Fibroblast of skin of right biceps (primary cell): Measurements from ENCODE around the gene PRLR.
A peak's percentile ranks its signal among the peaks of the same experiment; 100 is the strongest.
"Not testable (repeated sequence)": the region's sequence is repeated elsewhere in the genome, so short reads cannot be mapped to it uniquely, and the experiment has no call there.

ENCODE experiments used
- DNase-seq: peaks from one replicate; pipeline ENCODE4 v3.0.0-alpha.2; 2013

The PRLR gene

DNA sequence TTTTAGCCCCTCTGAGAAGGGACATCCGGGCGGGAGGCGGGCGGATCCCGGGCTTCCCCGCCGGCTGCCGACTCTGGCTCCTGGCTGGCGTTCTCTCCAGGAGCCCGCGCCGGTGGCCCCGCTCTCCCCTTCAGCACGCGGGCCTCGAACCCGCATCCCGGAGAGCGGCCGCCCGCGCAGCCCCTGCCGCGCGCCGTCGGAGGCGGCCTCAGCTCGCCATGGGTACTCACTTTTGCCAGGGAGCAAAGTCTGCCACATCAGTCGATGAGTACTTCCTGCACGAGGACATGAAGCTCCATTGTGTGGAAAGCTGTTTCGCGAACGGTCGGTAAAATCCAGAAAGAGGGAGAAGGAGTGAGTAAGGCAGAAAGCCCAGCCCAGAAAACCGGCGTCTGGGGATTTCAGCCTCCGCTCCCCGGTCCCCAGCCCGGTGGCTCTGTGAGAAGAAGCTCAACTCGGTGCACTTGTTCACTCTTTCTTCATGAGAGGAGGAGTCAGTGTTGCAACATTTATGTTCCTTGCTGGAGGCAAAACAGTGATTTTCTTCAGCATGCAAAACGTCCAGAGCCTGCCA, at the start of gene PRLR:
Gene PRLR (minus strand): TSS at position 450 of the 574 bp plus-strand sequence. CDS start 140,867 bp downstream, outside the sequence.
- peak; percentile 43 for DNase-seq

DNA sequence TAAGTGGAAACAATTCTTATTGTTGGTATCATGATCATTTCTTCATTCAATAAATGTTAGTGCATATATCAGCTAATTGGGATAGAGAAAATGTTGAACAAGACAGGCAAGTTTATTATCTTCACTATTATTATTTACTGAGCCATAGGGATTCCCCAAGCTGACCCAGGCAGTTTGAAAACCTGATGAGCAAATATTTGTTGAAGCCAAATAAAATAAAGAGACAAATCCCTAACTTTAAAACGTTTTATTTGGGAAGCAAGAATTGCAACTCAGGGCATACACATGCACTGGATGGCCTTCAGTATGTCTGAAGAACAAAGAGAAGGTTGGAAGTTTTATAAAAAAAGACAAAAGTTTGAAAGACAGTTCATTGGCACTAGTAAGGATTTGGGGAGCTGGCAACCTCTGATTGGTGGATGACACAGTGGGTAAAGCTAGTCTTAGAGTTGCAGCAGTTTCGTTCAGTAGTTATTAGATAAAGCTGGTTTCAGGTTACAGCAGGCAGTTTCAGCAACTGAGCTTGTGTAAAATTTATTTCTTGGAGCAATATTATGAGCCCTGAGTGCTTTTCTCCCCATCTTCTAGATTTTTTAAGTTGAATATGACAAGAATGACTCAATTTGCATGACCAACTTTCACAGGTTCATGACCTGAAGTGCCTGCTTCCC, 44.7 kb upstream of the PRLR start:
- DNase-seq = no peak

DNA sequence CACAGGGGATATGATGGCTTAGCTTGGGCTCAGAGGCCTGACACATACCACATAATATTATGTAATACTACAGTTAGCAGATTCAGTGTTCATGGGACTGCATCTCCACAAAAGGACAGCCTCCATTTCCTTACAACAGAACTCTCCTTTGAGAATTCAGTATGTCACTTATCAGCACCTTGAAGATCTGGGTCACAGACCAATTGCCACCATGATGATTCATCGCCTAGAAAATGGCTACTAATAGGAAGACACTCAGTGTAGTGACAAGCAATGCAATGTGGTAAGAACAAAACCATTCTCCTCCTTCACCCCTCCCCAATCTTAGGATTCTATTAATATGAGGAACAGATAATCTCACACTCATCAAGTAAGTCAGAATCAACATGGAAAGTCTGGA, 38.7 kb upstream of the PRLR start:
- DNase-seq = no peak

DNA sequence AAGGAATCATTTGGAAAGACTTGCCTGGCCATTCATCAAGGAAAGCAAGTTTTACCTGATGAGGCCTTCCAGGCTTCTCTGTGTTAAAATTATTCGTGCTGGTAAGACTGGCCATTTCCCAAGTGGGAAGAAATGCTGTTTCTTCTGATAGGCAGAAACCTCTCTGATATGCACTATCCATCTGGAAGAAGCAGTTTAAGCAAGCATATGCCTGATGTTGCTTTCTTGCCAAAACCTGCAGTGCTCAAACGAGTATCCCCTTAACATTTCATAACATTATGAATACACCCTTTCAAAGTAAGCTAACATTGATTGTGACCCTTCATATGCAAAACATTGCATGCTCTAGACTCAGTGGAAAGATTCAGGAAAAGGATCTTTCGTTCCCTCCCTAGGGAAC, 36.0 kb upstream of the PRLR start:
- DNase-seq = no peak

DNA sequence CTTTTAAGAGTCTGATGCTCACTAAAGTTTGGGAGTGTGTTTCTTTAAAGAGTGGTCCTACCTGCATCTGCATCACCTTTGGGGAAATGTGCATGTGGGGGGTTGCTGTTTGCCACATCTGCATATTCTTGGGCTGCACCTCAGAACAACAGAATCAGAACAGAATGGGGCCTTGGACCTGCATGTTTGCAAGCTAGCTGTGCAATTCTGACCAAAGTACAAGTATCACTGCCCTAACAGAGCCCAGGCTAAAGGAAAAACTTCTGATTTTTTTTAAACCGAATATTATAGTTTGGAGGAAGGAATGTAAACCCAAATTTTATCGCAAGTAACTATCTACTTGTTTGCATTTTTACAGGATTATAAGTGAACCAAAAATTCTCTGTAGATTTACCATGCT, 34.2 kb upstream of the PRLR start:
- no peak for DNase-seq

DNA sequence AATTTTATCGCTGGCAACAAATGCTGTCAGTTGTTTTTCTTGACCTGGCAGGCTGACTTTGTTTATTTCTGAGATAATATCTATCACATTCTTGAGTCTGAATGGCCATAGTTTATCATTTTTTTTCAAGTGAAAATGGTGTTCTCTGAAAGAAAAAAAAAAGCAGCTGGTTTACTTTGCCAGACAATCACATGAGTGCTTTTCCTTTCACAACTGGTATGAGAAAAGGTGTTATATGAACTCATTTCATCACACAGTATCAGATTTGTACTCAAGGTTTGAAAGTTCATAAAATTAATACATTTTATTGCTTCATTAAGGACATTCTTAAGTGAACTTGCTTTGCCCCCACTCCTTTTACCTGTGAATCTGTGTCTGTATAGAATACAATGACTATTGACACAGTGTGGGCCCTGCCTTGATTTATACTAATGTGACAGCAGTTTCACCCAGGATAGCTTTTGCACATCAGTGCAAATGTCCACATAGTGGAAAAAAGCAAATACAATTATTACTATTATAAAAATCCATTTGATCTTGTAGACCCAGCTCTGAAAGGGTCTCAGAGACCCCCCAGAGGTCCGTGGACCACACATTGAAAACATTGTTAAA, 33.1 kb upstream of the PRLR start:
- no peak for DNase-seq

DNA sequence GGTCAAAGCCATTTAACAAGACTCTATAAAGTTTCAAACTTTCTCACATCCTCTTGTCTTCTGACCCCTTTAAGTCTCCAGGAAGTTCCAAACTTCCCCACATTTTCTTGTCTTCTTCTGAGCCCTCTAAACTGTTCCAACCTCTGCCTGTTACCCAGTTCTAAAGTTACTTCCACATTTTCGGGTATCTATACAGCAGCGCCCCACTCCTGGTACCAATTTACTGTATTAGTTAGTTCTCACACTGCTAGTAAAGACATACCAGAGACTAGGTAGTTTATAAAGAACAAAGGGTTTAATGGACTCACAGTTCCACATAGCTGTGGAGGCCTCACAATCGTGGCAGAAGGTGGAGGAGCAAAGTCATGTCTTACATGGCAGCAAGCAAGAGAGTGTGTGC, 23.3 kb upstream of the PRLR start:
- DNase-seq = no peak

DNA sequence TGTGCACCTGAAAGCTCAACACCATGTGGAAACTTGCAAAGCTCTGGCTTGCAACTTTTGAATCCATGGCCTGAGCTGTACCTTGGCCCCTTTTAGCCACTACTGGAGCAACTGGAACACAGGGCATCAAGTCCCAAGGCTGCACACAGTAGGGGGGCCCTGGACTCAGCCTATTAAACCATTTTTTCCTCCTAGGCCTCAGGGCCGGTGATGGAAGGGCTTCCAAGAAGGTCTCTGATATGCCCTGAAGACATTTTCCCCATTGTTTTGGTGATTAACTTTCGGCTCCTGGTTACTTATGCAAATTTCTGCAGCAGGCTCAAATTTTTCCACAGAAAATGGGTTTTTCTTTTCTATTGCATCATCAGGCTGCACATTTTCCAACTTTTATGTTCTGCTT, 22.7 kb upstream of the PRLR start:
- DNase-seq = no peak

DNA sequence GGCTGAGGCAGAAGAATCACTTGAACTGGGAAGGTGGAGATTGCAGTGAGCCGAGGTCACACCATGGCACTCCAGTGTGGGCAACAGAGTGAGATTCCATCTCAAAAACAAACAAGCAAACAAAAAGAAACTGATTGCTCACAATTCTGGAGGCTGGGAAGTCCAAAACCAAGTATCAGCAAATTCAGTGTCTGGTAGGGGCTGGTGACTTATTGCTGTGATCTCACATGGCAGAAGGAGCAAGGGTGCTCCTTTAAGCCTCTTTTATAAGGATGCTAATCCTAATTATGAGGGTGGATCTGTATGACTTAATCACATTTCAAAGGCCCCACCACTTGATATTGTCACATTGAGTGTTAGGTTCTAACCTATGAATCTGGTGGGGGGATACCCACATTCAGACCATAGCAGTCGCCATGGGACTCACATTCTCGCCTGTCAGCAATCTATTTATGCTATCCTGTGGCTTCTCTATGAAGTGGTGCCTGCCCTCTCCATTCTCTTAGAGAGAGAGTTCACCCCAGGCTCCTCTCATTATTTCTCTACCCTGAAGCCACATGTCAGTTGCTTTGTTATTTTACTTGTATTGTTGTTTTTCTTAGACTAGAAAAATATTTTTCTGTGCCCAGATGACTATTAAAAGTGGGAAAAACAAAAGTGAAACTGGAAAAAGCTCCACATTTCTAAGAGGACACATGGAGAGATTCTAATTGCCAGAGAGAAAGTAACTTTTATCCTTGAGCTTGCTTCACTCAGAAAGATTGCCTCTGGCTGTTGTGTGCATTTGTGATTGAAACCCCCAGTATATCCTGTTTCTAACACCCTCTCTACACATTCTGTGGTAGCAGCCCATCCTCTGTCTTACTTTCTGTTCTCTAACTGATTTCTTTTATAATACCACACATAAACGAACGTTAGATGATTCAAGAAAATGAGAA, 18.8 kb upstream of the PRLR start:
- no peak for DNase-seq

DNA sequence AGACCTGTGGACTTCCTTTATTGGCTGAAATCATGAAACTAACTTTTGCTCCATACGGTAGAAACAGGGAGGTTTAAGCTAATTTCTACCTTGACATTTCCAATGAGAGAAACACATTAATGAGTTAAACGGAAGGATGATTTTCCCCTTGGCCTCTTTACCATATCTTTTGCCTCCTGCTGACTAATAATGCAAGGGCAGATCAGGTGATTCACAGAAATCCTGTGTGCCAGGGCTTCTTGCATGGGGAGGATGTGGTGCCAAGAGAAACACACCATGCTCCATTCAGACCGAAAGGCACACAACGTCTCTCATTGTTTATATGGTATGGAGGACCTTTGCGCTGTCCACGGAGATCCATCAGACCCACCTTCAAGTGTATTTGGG, 17.4 kb upstream of the PRLR start:
- no peak for DNase-seq

DNA sequence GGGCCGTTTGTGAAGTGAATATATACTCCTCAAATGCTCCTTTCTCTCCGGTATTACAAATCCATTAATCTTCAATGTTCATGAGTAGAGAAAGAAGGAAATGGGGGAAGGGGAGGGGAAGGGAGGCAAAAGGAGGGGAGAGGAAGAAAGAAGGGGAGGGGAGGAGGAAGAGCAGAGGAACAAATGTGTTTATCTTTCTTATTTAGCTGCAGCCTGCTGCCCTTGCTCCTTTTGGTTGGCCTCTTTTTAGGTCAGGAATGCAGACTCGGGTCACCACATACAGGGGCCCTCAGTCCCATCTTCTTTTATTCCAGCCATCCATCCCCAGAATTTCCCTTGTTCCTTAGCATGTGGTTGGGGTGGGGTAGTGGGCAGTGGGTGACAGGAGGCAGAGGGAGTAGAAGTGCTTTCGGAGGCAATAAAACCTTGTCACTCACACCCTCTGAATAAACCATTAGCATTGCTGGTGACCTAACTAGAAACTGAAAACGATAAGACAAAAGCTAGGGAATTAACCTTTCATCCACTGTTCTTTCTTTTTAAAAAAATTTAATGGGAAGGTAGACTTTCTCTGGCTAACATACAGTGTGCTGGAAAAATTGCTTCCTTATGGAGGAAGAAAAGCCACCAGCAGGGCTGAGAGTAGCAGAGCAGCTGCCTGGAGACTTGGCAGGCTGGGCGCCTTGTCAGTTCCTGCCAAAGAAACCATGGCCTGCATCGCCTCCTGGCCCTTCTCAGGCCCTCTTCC, 16.8 kb upstream of the PRLR start:
- DNase-seq = no peak

DNA sequence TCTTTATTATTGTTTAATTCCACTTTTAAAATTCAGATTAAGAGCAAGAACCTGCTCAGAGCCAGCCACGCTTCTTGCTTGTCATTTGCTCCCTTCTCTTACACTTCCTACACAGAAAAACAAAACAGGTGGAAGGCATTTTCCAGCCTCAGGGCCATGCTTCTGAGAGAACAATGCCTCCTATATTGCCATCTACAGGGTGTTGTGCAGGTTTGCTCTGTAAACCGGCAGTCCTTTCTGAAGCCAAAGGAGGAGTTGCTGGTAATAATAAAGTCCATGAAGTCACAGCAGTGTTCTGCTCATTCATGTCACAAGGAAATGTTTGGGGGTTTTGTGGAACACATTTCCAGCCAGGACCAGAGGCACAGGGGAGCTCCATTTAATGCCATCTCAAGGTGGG, 16.1 kb upstream of the PRLR start:
- no peak for DNase-seq

DNA sequence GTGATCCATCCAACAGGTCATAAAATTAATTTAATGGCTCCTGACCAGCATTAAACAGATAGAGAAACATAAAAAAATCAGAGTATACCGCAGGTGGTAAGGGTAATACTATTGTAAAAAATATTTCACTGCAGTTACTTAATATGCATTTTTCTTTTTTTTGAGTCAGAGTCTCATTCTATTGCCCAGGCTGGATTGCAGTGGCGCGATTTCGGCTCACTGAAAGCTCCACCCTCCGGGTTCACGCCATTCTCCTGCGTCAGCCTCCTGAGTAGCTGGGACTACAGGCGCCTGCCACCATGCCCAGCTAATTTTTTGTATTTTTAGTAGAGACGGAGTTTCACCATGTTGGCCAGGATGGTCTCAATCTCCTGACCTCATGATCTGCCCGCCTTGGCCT, 15.1 kb upstream of the PRLR start:
- DNase-seq = not testable (repeated sequence)

DNA sequence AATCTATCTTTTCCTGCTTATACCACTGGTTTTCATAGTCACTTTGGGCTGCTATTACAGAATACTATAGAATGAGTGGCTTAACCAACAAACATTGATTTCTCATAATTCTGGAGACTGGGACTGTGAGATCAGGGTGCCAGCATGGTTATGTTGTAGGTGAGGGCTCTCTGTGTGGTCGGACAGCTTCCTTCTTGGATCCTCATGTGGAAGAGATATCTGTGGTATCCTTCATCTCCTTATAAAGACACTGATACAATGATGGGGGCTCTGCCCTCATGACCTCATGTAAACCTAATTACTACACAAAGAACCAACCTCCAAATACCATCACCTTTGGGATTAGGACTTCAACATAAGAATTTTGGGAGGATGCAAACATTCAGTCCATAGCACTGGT, 13.9 kb upstream of the PRLR start:
- DNase-seq = no peak

DNA sequence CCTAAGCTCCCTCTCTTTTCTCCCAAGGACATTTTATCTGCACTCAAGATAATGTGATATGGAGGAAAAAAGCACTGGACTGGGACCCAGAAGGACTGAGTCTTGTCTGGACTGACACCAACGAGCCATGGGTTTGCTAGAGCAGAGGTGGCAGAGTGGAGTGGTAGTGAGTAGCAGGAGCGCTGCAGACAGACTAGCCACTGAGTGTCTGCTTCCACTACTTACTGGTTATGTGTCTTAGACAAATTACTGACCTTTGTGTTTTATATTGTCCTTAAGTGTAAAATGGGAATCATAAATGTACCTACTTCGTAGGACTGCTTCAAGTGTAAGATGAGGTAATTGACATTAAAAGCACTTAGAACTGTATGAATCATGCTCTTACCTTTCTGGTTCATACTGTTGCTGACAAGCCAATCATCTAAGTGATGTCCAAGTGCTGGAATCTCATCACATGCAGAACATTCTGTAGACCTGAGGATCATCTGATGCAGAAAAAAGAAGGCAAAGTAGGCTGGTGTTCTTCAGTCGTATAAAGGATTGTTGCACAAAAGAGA, 12.5 kb upstream of the PRLR start:
- no peak for DNase-seq

DNA sequence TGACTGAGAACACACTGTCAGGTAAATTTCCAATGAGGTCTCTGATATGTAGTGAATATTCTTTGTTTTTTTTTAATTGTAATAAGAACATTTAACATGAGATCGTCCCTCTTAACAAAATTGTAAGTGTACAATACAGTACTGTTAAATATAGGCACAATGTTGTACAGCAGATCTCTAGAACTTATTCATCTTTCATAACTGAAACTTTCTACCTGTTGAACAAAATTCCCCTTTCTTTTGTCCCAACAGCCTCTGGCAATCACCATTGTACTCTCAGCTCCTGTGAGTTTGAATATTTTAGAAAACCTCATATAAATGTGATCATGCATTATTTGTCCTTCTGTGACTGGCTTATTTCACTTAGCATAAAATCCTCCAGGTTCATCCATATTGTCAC, 10.6 kb upstream of the PRLR start:
- no peak for DNase-seq

DNA sequence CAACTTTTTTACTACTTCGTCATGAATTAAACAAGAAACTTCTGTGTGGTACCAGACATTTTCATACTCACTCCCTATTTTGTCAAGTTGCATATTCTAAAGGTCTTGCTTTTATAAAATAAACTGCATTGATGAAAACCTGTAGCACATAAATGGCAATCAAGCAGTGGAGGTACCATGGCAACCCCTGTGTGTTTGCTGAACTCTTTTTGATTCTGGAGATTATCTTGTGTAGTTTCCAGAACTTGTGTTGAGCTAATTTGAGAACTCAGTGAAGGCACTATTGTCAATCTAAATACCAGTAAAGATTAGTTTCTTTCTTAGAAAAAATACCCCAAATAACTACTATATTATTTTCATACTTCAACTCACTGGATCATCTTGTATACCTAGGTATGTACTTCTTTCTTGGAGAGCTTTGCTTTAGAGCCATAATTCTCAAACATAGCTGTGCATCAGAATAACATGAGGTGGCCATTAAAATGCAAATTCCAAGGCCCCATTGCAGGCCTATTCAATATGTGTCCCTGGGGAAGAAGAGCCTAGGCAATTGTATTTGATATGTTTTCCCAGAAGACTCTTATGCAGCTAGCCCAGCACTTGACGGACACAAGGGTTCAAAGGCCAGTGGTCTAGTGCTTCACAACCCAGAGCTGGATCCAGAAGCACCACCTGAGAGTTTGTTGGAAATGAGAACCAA, 9.8 kb upstream of the PRLR start:
- no peak for DNase-seq

DNA sequence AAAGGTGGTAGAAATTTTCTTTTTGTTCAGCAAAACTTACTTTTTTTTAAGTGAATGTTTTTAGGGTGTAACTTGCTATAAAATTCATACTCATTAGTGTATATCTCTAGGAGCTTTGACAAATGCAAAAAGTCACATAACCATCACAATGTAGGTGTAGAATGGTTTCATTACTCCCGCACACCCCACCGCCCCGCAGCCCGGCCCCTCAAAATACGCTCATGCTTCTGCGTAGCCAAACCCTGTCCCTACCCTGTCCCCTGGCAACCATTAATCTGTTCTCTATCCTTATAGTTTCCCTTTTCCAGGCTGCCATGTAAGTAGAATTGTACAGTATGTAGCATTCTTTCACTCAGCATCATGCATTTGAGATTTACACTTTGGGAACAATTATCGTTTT, 9.2 kb upstream of the PRLR start:
- DNase-seq = no peak

DNA sequence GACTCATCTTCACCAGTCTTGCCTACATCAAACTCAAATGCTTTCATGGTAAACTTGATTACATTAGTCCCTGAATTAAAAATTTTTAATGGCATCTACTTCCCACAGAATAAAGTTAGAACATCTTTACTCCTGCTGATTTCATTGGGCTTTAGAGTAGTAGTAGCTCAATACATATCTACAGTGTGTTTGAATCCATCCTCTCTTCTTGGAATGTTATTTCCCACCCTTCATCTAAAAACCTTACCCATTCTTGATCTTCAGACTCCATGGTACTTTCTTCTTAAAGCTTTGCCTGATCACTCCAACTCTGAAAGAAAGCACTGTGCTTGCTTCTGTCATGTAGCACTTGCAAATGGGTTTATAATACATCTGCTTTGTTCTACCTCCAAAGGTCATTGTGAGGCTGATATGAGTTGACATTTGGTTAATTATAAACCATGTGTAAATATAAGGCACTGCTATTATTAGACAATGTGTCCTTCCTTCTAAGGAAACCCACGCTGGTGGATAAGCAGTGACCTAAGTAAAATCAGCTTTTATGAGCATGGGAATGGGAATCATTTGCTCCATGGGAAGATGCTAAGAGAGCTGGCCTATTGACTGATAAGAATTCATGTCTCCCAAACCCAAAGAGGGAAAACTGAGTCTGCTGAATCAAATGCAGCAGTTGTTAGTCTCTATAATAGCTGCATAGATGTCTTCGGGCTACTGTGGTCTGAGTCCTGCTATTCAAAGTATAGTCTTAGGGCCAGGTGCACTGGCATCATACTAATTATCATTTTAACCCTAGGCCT, 7.5 kb upstream of the PRLR start:
- DNase-seq = no peak

DNA sequence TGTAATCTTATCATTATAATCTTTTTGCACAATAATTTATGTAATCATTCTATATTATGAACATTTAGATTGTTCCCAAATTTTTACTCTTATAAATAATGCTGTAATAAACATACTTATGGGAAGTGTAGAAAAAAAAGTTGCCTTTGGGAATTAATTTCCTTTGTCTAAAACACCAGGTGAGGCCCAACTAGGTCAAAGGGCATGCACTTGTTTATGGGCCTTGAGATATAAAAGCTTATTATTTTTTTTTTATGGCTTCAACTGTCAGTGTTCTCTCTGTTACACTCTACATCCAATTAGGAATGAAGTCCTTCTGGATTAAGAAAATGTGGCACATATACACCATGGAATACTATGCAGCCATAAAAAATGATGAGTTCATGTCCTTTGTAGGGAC, 6.5 kb upstream of the PRLR start:
- DNase-seq = no peak

DNA sequence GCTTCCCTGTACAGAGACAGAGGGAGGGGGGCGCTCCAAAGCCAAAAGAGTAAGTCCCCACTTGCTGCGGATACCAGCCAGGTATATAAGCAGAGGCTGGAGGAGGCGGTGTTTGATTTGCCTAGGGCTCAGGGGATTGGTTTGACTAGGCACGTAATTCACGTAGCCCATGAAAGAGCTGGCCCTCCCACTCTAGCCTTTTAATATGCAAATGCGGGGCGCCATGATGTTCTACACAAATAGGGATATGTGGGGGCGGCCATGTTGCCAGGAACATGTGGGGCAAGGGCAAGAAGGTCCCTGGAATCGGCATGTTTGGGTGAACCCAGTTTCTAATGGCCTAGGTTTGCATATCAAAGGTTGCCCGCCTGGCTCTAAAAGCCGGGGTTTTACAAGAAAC, 3.3 kb upstream of the PRLR start:
- no peak for DNase-seq
